ENCODE measurements around the gene ERC1.

ERC1 gene

GRCh38 chr12:1367331-1368291, 376.6 kb downstream of the ERC1 start:
- Histone ChIP-seq H3K27ac (replicated peaks) (no peak overlapping the region), H3K4me3 (replicated peaks; ENCODE audit: insufficient read depth, low read length) (no peak overlapping the region), H3K27me3 (ENCODE audit: insufficient read depth, poor library complexity, severe bottlenecking) (no peaks in the 10 kb centered on the region)
- TF ChIP-seq POLR2AphosphoS5 (IDR thresholded peaks at IDR 0.05; ENCODE audit: low read depth) = no peak
- no peak for DNase-seq (ENCODE audit: low read depth in 1 of 2, low spot score in 1 of 2)

GRCh38 chr12:1369460-1369859, 378.4 kb downstream of the ERC1 start:
- Histone ChIP-seq H3K4me3 (replicated peaks; ENCODE audit: insufficient read depth, low read length) (no peak overlapping the region), H3K27ac (replicated peaks) (no peak overlapping the region), H3K27me3 (ENCODE audit: insufficient read depth, poor library complexity, severe bottlenecking) (no peaks in the 10 kb centered on the region)
- DNase-seq (ENCODE audit: low read depth in 1 of 2, low spot score in 1 of 2) = no peak
- no peak for TF ChIP-seq CTCF (IDR thresholded peaks at IDR 0.05; ENCODE audit: insufficient read depth, low read length)
- no peak for TF ChIP-seq SPI1 (IDR thresholded peaks at IDR 0.05; ENCODE audit: borderline replicate concordance, low read depth)
- TF ChIP-seq REST (IDR thresholded peaks at IDR 0.05; ENCODE audit: insufficient replicate concordance, low read depth) = no peak
- no peak for TF ChIP-seq POLR2AphosphoS5 (IDR thresholded peaks at IDR 0.05; ENCODE audit: low read depth)
- no peak for TF ChIP-seq GABPA (IDR thresholded peaks at IDR 0.05; ENCODE audit: low read depth)

- no peak overlapping the region for H3K4me3 ChIP-seq (replicated peaks; ENCODE audit: insufficient read depth, low read length)
- H3K27ac ChIP-seq (replicated peaks) = no peak overlapping the region
- no peak for TF ChIP-seq GABPA (IDR thresholded peaks at IDR 0.05; ENCODE audit: low read depth)
- DNase-seq (ENCODE audit: low read depth in 1 of 2, low spot score in 1 of 2) = no peak
- H3K27me3 ChIP-seq (ENCODE audit: insufficient read depth, poor library complexity, severe bottlenecking) = no peaks in the 10 kb centered on the region
Observed at GRCh38 chr12:1369938-1370500, 379.0 kb downstream of the ERC1 start.

GRCh38 chr12:1373901-1374735, 383.1 kb downstream of the ERC1 start:
- TF ChIP-seq GABPA (IDR thresholded peaks at IDR 0.05; ENCODE audit: low read depth) (no peak), REST (IDR thresholded peaks at IDR 0.05; ENCODE audit: insufficient replicate concordance, low read depth) (no peak), SPI1 (IDR thresholded peaks at IDR 0.05; ENCODE audit: borderline replicate concordance, low read depth) (no peak)
- DNase-seq (ENCODE audit: low read depth in 1 of 2, low spot score in 1 of 2) = no peak
- Histone ChIP-seq H3K27ac (replicated peaks) (no peak overlapping the region), H3K4me3 (replicated peaks; ENCODE audit: insufficient read depth, low read length) (no peak overlapping the region), H3K27me3 (ENCODE audit: insufficient read depth, poor library complexity, severe bottlenecking) (no peaks in the 10 kb centered on the region)

GRCh38 chr12:1375323-1375722, 384.3 kb downstream of the ERC1 start:
- H3K27ac ChIP-seq (replicated peaks) = no peak overlapping the region
- H3K27me3 ChIP-seq (ENCODE audit: insufficient read depth, poor library complexity, severe bottlenecking) = no peaks in the 10 kb centered on the region
- DNase-seq (ENCODE audit: low read depth in 1 of 2, low spot score in 1 of 2) = no peak
- no peak overlapping the region for H3K4me3 ChIP-seq (replicated peaks; ENCODE audit: insufficient read depth, low read length)
- TF ChIP-seq SPI1 (IDR thresholded peaks at IDR 0.05; ENCODE audit: borderline replicate concordance, low read depth) (no peak), GABPA (IDR thresholded peaks at IDR 0.05; ENCODE audit: low read depth) (no peak), REST (IDR thresholded peaks at IDR 0.05; ENCODE audit: insufficient replicate concordance, low read depth) (no peak), POLR2AphosphoS5 (IDR thresholded peaks at IDR 0.05; ENCODE audit: low read depth) (no peak), CTCF (IDR thresholded peaks at IDR 0.05; ENCODE audit: insufficient read depth, low read length) (no peak)
